ENCODE data around the gene PTPRE. TPM values are rescaled to one million over a fixed set of nuclear protein-coding genes. Genes with fewer than 3 reads are reported as not detected.

Gene PTPRE
- polyA plus RNA-seq, result 4.1 and 4.4 TPM in 2 replicates
- polyA minus RNA-seq, result 9.7 and 10.0 TPM in 2 replicates

- Histone ChIP-seq H3K27ac (ENCODE audit: low read length) (no peak within 1 kb of the TSS), H3K27me3 (ENCODE audit: insufficient read depth, low read depth, low read length) (peaks cover 12% of the 10 kb centered on the region), H2AFZ (ENCODE audit: low read depth, low read length) (no peak within 1 kb of the TSS)
These were observed at the start of gene PTPRE for GRCh38 chr10:127906548-127907377. PTPRE (plus strand) TSS chr10:127907103; CDS start chr10:128040882, 133,779 bp downstream.

More at GRCh38 chr10:127906548-127907377, at the start of gene PTPRE:
- Histone ChIP-seq H3F3A (ENCODE audit: insufficient read depth, low read length, poor library complexity, severe bottlenecking) (no peaks in the 10 kb centered on the region), H3K4me3 (ENCODE audit: low read length) (peak within 1 kb of the TSS; percentile 67), H3K9me2 (ENCODE audit: insufficient read depth, low read length) (no peaks in the 10 kb centered on the region), H3K9ac (ENCODE audit: low read length) (peak within 1 kb of the TSS; percentile 66), H3K36me3 (ENCODE audit: insufficient read depth, low read length) (no peaks in the 10 kb centered on the region), H3K9me3 (ENCODE audit: low read length) (no peaks in the 10 kb centered on the region), H4K20me1 (ENCODE audit: insufficient read depth) (no peaks in the 10 kb centered on the region), H3K4me2 (ENCODE audit: low read length) (no peak within 1 kb of the TSS), H3K79me2 (replicated peaks; ENCODE audit: insufficient read depth, low read length) (no peaks in the 10 kb centered on the region)
- no peak for TF ChIP-seq TAF1 (IDR thresholded peaks at IDR 0.05; ENCODE audit: low read depth)
- peak; percentile 41 for TF ChIP-seq EP300 (conservative IDR thresholded peaks at IDR 0.05; ENCODE audit: poor library complexity, severe bottlenecking)
- TF ChIP-seq RAD21 (conservative IDR thresholded peaks at IDR 0.05), result peak; percentile 96
- no peak for TF ChIP-seq EZH2 (IDR thresholded peaks at IDR 0.05; ENCODE audit: borderline replicate concordance, insufficient read depth, low read length, poor library complexity, severe bottlenecking)
- peak; percentile 99 for TF ChIP-seq SMC3 (conservative IDR thresholded peaks at IDR 0.05; ENCODE audit: poor library complexity)
- TF ChIP-seq POLR2AphosphoS5 (IDR thresholded peaks at IDR 0.05), result no peak
- TF ChIP-seq MXI1 (conservative IDR thresholded peaks at IDR 0.05; ENCODE audit: poor library complexity, severe bottlenecking), result peak; percentile 48
- no peak for TF ChIP-seq REST (IDR thresholded peaks at IDR 0.05; ENCODE audit: borderline replicate concordance)
- TF ChIP-seq CTCF (IDR thresholded peaks at IDR 0.05; ENCODE audit: poor library complexity, severe bottlenecking), result peak; percentile 97

All from neural cell (in vitro differentiated cells).